ENCODE data around the gene PEX6. TPM values are rescaled to one million over a fixed set of nuclear protein-coding genes. Genes with fewer than 3 reads are reported as not detected.

The PEX6 gene
- polyA plus RNA-seq, 3 donors = 10.6 to 16.2 (median 15.5) TPM

GRCh38 chr6:42979523-42980177 is 669 bp upstream of the PEX6 start:
- Histone ChIP-seq H3K4me3 (replicated peaks in 1 of 3; ENCODE audit: low read depth in 2 of 3, low read length in 3 of 3) (peak overlapping the region; percentile 70 to 92 (median 91)), H2AFZ (ENCODE audit: insufficient read depth, low read depth, low read length, poor library complexity, severe bottlenecking) (peak overlapping the region; percentile 99), H3K79me2 (ENCODE audit: insufficient read depth, low read length) (peaks cover 35% of the 10 kb centered on the region), H4K20me1 (ENCODE audit: insufficient read depth, low read length) (peaks cover 6% of the 10 kb centered on the region), H3K4me2 (replicated peaks; ENCODE audit: extremely low read depth, low read length, poor library complexity, severe bottlenecking) (peak overlapping the region; percentile 97), H3K27me3 (ENCODE audit: control insufficient read depth in 2 of 2, insufficient read depth in 2 of 2, low read length in 2 of 2) (no peaks in the 10 kb centered on the region), H3K9ac (ENCODE audit: insufficient read depth, low read length, poor library complexity, severe bottlenecking) (peak overlapping the region; percentile 97), H3K4me1 (ENCODE audit: control insufficient read depth in 1 of 2, insufficient read depth in 2 of 2, low read length in 2 of 2) (peaks cover 29 to 32% of the 10 kb centered on the region in 2 donors), H3K36me3 (replicated peaks in 1 of 2; ENCODE audit: control insufficient read depth in 1 of 2, insufficient read depth in 2 of 2, low read length in 2 of 2) (no peaks in the 10 kb centered on the region), H3K27ac (ENCODE audit: low read depth in 1 of 2, low read length in 2 of 2) (peak overlapping the region; percentile 32 to 93), H3K9me3 (replicated peaks in 1 of 2; ENCODE audit: control insufficient read depth in 1 of 2, insufficient read depth in 1 of 2, low read length in 2 of 2) (no peaks in the 10 kb centered on the region)
- H3K9me3 Mint-ChIP-seq = no peaks in the 10 kb centered on the region
- H3K4me3 Mint-ChIP-seq = peak overlapping the region; percentile 94 to 96
- DNase-seq = no peak
- H3K27me3 Mint-ChIP-seq (ENCODE audit: low read depth in 3 of 3) = no peaks in the 10 kb centered on the region
- intact Hi-C loops (cut with micrococcal nuclease) = loop anchor here (5.0 kb wide), 3 partner anchors 33 to 47 kb away; partner anchors contain the start of genes KLHDC3 (in 2 of the 2) and MEA1 (in 2 of the 2)
- peaks cover 35% of the 10 kb centered on the region for H3K4me1 Mint-ChIP-seq
- H3K36me3 Mint-ChIP-seq = peaks cover 0 to 8% of the 10 kb centered on the region in 2 donors
- H3K27ac Mint-ChIP-seq = peak overlapping the region; percentile 89 to 96 (median 93)
- no peak for TF ChIP-seq CTCF (IDR thresholded peaks at IDR 0.05)
- WGBS (ENCODE audit: insufficient coverage) = 30% methylated on average over 7 of the region's 9 CpGs

GRCh38 chr6:42978487-42978838 is 518 bp downstream of the PEX6 start:
- no peaks in the 10 kb centered on the region for H3K9me3 Mint-ChIP-seq
- intact Hi-C loops (cut with micrococcal nuclease) = loop anchor here (5.0 kb wide), 3 partner anchors 34 to 46 kb away; partner anchors contain the start of genes KLHDC3 (in 2 of the 2) and MEA1 (in 2 of the 2)
- Histone ChIP-seq H2AFZ (ENCODE audit: insufficient read depth, low read depth, low read length, poor library complexity, severe bottlenecking) (peak overlapping the region; percentile 99), H3K27me3 (ENCODE audit: control insufficient read depth in 2 of 2, insufficient read depth in 2 of 2, low read length in 2 of 2) (no peaks in the 10 kb centered on the region), H3K4me3 (replicated peaks in 1 of 3; ENCODE audit: low read depth in 2 of 3, low read length in 3 of 3) (peak overlapping the region; percentile 70 to 92 (median 91)), H3K4me1 (ENCODE audit: control insufficient read depth in 1 of 2, insufficient read depth in 2 of 2, low read length in 2 of 2) (peaks cover 23 to 26% of the 10 kb centered on the region in 2 donors), H3K9ac (ENCODE audit: insufficient read depth, low read length, poor library complexity, severe bottlenecking) (peak overlapping the region; percentile 97), H3K36me3 (replicated peaks in 1 of 2; ENCODE audit: control insufficient read depth in 1 of 2, insufficient read depth in 2 of 2, low read length in 2 of 2) (peaks cover 0 to 6% of the 10 kb centered on the region in 2 donors), H3K9me3 (replicated peaks in 1 of 2; ENCODE audit: control insufficient read depth in 1 of 2, insufficient read depth in 1 of 2, low read length in 2 of 2) (no peaks in the 10 kb centered on the region), H3K79me2 (ENCODE audit: insufficient read depth, low read length) (peaks cover 34% of the 10 kb centered on the region), H3K27ac (ENCODE audit: low read depth in 1 of 2, low read length in 2 of 2) (peak overlapping the region; percentile 47 to 93), H4K20me1 (ENCODE audit: insufficient read depth, low read length) (peaks cover 6% of the 10 kb centered on the region), H3K4me2 (replicated peaks; ENCODE audit: extremely low read depth, low read length, poor library complexity, severe bottlenecking) (peak overlapping the region; percentile 97)
- H3K27me3 Mint-ChIP-seq (ENCODE audit: low read depth in 3 of 3) = no peaks in the 10 kb centered on the region
- H3K4me1 Mint-ChIP-seq = peaks cover 31% of the 10 kb centered on the region
- H3K36me3 Mint-ChIP-seq = peaks cover 4 to 18% of the 10 kb centered on the region in 2 donors
- H3K27ac Mint-ChIP-seq = peak overlapping the region in 6 of 7 donors; percentile 57 to 92 (median 88)
- no peak for TF ChIP-seq CTCF (IDR thresholded peaks at IDR 0.05)
- H3K4me3 Mint-ChIP-seq = peak overlapping the region; percentile 86 to 91
- DNase-seq = no peak
- 1% methylated on average over 28 of the region's 28 CpGs for WGBS (ENCODE audit: insufficient coverage)

All from CD14-positive monocyte (primary cell).